Liver (tissue), 9 donors: ENCODE data around the gene TRMT10C. TPM values are rescaled to one million over a fixed set of nuclear protein-coding genes. Genes with fewer than 3 reads are reported as not detected.

ENCODE experiments used
- DNase-seq: peaks from one replicate; pipeline ENCODE4 v3.0.0-alpha.2; 2017; ENCODE audit warnings: low spot score
- H3K27ac ChIP-seq, 2 donors: one replicate each; pipeline ENCODE4 v1.7.0; 2013; ENCODE audit warnings: inconsistent platforms in 2 of 2, low read length in 2 of 2, control low read depth in 1 of 2, low read depth in 1 of 2, mild to moderate bottlenecking in 1 of 2
- H3K27me3 ChIP-seq, 4 donors: one replicate each; pipeline versions ENCODE4 v1.6.1 to v1.7.0; 2013; ENCODE audit warnings: low read length in 3 of 4, inconsistent platforms in 1 of 4, mild to moderate bottlenecking in 1 of 4, moderate library complexity in 1 of 4; ENCODE audit not compliant: control insufficient read depth in 4 of 4, insufficient read depth in 4 of 4
- H3K36me3 ChIP-seq, 4 donors: one replicate each; pipeline versions ENCODE4 v1.6.1 to v1.7.0; 2013; ENCODE audit warnings: low read length in 3 of 4, mild to moderate bottlenecking in 3 of 4, low read depth in 1 of 4, moderate library complexity in 1 of 4; ENCODE audit not compliant: control insufficient read depth in 4 of 4, insufficient read depth in 3 of 4
- H3K4me1 ChIP-seq, 4 donors: one replicate each; pipeline versions ENCODE4 v1.6.1 to v1.7.0; 2013; ENCODE audit warnings: low read length in 3 of 4, mild to moderate bottlenecking in 3 of 4, moderate library complexity in 1 of 4; ENCODE audit not compliant: control insufficient read depth in 4 of 4, insufficient read depth in 4 of 4
- H3K4me3 ChIP-seq, 3 donors: one replicate each; pipeline versions ENCODE4 v1.6.1 to v1.7.0; 2013; ENCODE audit warnings: low read length in 3 of 3, control low read depth in 1 of 3, low read depth in 1 of 3, mild to moderate bottlenecking in 1 of 3
- H3K9ac ChIP-seq, 2 donors: one replicate each; pipeline ENCODE4 v1.7.0; 2013; ENCODE audit warnings: low read length in 2 of 2, mild to moderate bottlenecking in 2 of 2, moderate library complexity in 2 of 2, control low read depth in 1 of 2, low read depth in 1 of 2
- H3K9me3 ChIP-seq, 4 donors: one replicate each; pipeline versions ENCODE4 v1.6.1 to v1.7.0; 2013; ENCODE audit warnings: low read length in 3 of 4; ENCODE audit not compliant: control insufficient read depth in 4 of 4
- ATF3 ChIP-seq: IDR thresholded peaks from 2 replicates; pipeline ENCODE4 v1.6.1; 2016; ENCODE audit warnings: antibody characterized with exemption
- CTCF ChIP-seq: fragments of 150-350 bp; IDR thresholded peaks from 2 replicates; pipeline ENCODE4 v1.5.1; 2017; ENCODE audit warnings: improper control_type of control experiment, low read depth, low read length; ENCODE audit not compliant: missing input control
- EGR1 ChIP-seq, 2 donors: IDR thresholded peaks; 2 replicates each; pipeline ENCODE4 v1.6.1; 2016 to 2018; ENCODE audit warnings: antibody characterized with exemption in 2 of 2, low read depth in 2 of 2
- FOXA1 ChIP-seq: IDR thresholded peaks from 2 replicates; pipeline ENCODE4 v1.6.1; 2016; ENCODE audit warnings: antibody characterized with exemption
- FOXA2 ChIP-seq: IDR thresholded peaks from 2 replicates; pipeline ENCODE4 v1.6.1; 2016; ENCODE audit warnings: antibody characterized with exemption
- GABPA ChIP-seq, 2 donors: IDR thresholded peaks in 1 of 2; conservative IDR thresholded peaks in 1 of 2; 2 replicates each; pipeline ENCODE4 v1.6.1; 2016; ENCODE audit warnings: antibody characterized with exemption in 2 of 2, mild to moderate bottlenecking in 1 of 2, moderate library complexity in 1 of 2
- HNF4A ChIP-seq, 2 donors: conservative IDR thresholded peaks; 2 replicates each; pipeline ENCODE4 v1.6.1; 2016; ENCODE audit warnings: antibody characterized with exemption in 2 of 2, mild to moderate bottlenecking in 2 of 2
- HNF4G ChIP-seq: IDR thresholded peaks from 2 replicates; pipeline ENCODE4 v1.6.1; 2016; ENCODE audit warnings: antibody characterized with exemption
- JUND ChIP-seq, 2 donors: IDR thresholded peaks; 2 replicates each; pipeline ENCODE4 v1.6.1; 2016; ENCODE audit warnings: antibody characterized with exemption in 2 of 2
- MAX ChIP-seq: IDR thresholded peaks from 2 replicates; pipeline ENCODE4 v1.6.1; 2016; ENCODE audit warnings: antibody characterized with exemption
- NR2F2 ChIP-seq: IDR thresholded peaks from 2 replicates; pipeline ENCODE4 v1.6.1; 2016; ENCODE audit warnings: antibody characterized with exemption
- RAD21 ChIP-seq, 2 donors: IDR thresholded peaks; 2 replicates each; pipeline ENCODE4 v1.6.1; 2016; ENCODE audit warnings: antibody characterized with exemption in 2 of 2, mild to moderate bottlenecking in 2 of 2
- REST ChIP-seq: IDR thresholded peaks from 2 replicates; pipeline ENCODE4 v1.6.1; 2016; ENCODE audit warnings: antibody characterized with exemption, mild to moderate bottlenecking
- RXRA ChIP-seq, 2 donors: IDR thresholded peaks; 2 replicates each; pipeline ENCODE4 v1.6.1; 2017 to 2018; ENCODE audit warnings: antibody characterized with exemption in 2 of 2, mild to moderate bottlenecking in 1 of 2
- SP1 ChIP-seq: IDR thresholded peaks from 2 replicates; pipeline ENCODE4 v1.6.1; 2018; ENCODE audit warnings: antibody characterized with exemption, mild to moderate bottlenecking
- TAF1 ChIP-seq: conservative IDR thresholded peaks from 2 replicates; pipeline ENCODE4 v1.6.1; 2016; ENCODE audit warnings: antibody characterized with exemption, mild to moderate bottlenecking
- YY1 ChIP-seq: IDR thresholded peaks from 2 replicates; pipeline ENCODE4 v1.6.1; 2016; ENCODE audit warnings: antibody characterized with exemption, mild to moderate bottlenecking
- ZBTB33 ChIP-seq: IDR thresholded peaks from 2 replicates; pipeline ENCODE4 v1.6.1; 2016; ENCODE audit warnings: antibody characterized with exemption
- WGBS: extraction: QIAGEN DNeasy Blood & Tissue Kit; methylation state at CpG from one replicate; pipeline ENCODE4 v1.1.7; 2013; 5-methylcytosine and 5-hydroxymethylcytosine counted together
- polyA plus RNA-seq, 2 donors: library from polyadenylated mRNA; stranded (reverse) in 1 of 2; unstranded in 1 of 2; fragments of 200-250 nt in 1 of 2; fragments of >200 nt in 1 of 2; fragmentation: Nextera tagmentation in 1 of 2; extraction: Ambion mirVana in 1 of 2; gene quantifications; one replicate each; pipeline versions ENCODE4 v1.2.1 to v1.2.3, GENCODE V29; 2013 to 2015
- total RNA-seq, 2 donors: library from RNA; depleted of rRNA; stranded (reverse); fragments of >200 nt; gene quantifications; one replicate each; pipeline ENCODE4 v1.2.3, GENCODE V29; 2014
- donor health status: healthy.
- donor health status: healthy.
- donor health status: healthy.
- donor health status: healthy.
- donor health status: healthy.

TRMT10C gene
- total and polyA plus RNA-seq, 4 donors = 12.6 to 30.3 (median 16.5) TPM

- H3K27me3 ChIP-seq = peaks cover 0 to 12% (median 0%) of the 10 kb centered on the region in 4 donors
- H3K4me1 ChIP-seq = no peaks in the 10 kb centered on the region
- no peak overlapping the region for H3K9ac ChIP-seq
- WGBS = 69% methylated on average over 4 of the region's 4 CpGs
- H3K4me3 ChIP-seq = no peak overlapping the region
- H3K27ac ChIP-seq = no peak overlapping the region
- no peaks in the 10 kb centered on the region for H3K9me3 ChIP-seq
- H3K36me3 ChIP-seq = no peaks in the 10 kb centered on the region
- DNase-seq = no peak
- TF ChIP-seq RAD21 (IDR thresholded peaks at IDR 0.05) (no peak), HNF4G (no peak), FOXA2 (no peak)
Measured at GRCh38 chr3:101521211-101521701, 40.4 kb upstream of the TRMT10C start.

- WGBS = 90% methylated on average over 4 of the region's 4 CpGs
- Histone ChIP-seq H3K4me3 (no peak overlapping the region), H3K4me1 (no peaks in the 10 kb centered on the region), H3K27ac (no peak overlapping the region), H3K9me3 (peaks cover 0 to 5% (median 3%) of the 10 kb centered on the region in 4 donors), H3K36me3 (no peaks in the 10 kb centered on the region), H3K27me3 (peaks cover 0 to 5% (median 0%) of the 10 kb centered on the region in 4 donors), H3K9ac (no peak overlapping the region)
- DNase-seq = no peak
- TF ChIP-seq FOXA2 = no peak
- no peak for TF ChIP-seq RXRA (IDR thresholded peaks at IDR 0.05)
- TF ChIP-seq YY1 = no peak
- TF ChIP-seq NR2F2 = no peak
- no peak for TF ChIP-seq REST
- no peak for TF ChIP-seq SP1
- no peak for TF ChIP-seq JUND (IDR thresholded peaks at IDR 0.05)
- TF ChIP-seq ATF3 = no peak
- TF ChIP-seq RAD21 (IDR thresholded peaks at IDR 0.05) = no peak
- TF ChIP-seq HNF4G = no peak
- no peak for TF ChIP-seq FOXA1
- TF ChIP-seq ZBTB33 = no peak
- no peak for TF ChIP-seq EGR1 (IDR thresholded peaks at IDR 0.05; ENCODE audit: low read depth in 2 of 2)
- no peak for TF ChIP-seq TAF1
- TF ChIP-seq HNF4A (conservative IDR thresholded peaks at IDR 0.05) = no peak
- TF ChIP-seq GABPA (IDR thresholded peaks at IDR 0.05 in 1 of 2, conservative IDR thresholded peaks at IDR 0.05 in 1 of 2) = no peak
- no peak for TF ChIP-seq CTCF
- no peak for TF ChIP-seq MAX
Measured at GRCh38 chr3:101527441-101527840, 34.2 kb upstream of the TRMT10C start.
